Trophoblast cell (in vitro differentiated cells and primary cell): ENCODE measurements around the gene FRS3.

Experiments
- DNase-seq, 2 donors: peaks; one replicate each; pipeline ENCODE4 v3.0.0-alpha.2; 2016
- H2AFZ ChIP-seq: 2 replicates; pipeline ENCODE4 v1.6.1; 2013; ENCODE audit warnings: low read length, moderate library complexity, mild to moderate bottlenecking; ENCODE audit not compliant: insufficient read depth, poor library complexity
- H2AK5ac ChIP-seq: 2 replicates; pipeline ENCODE4 v1.6.1; 2013; ENCODE audit warnings: mild to moderate bottlenecking, low read length
- H2BK120ac ChIP-seq: 2 replicates; pipeline ENCODE4 v1.6.1; 2013; ENCODE audit warnings: low read length, mild to moderate bottlenecking, moderate library complexity; ENCODE audit not compliant: insufficient read depth, poor library complexity
- H2BK12ac ChIP-seq: 2 replicates; pipeline ENCODE4 v1.6.1; 2013; ENCODE audit warnings: mild to moderate bottlenecking, low read length, moderate library complexity
- H2BK5ac ChIP-seq: 2 replicates; pipeline ENCODE4 v1.6.1; 2013; ENCODE audit warnings: low read length, low read depth, moderate library complexity, mild to moderate bottlenecking; ENCODE audit not compliant: poor library complexity
- H3K14ac ChIP-seq: 2 replicates; pipeline ENCODE4 v1.6.1; 2013; ENCODE audit warnings: mild to moderate bottlenecking, low read length
- H3K18ac ChIP-seq: 2 replicates; pipeline ENCODE4 v1.6.1; 2013; ENCODE audit warnings: mild to moderate bottlenecking, low read length
- H3K23ac ChIP-seq: 2 replicates; pipeline ENCODE4 v1.6.1; 2013; ENCODE audit warnings: low read length
- H3K27ac ChIP-seq: 2 replicates; pipeline ENCODE4 v1.5.1; 2013; ENCODE audit warnings: low read depth, mild to moderate bottlenecking, inconsistent platforms, low read length, moderate library complexity
- H3K27me3 ChIP-seq: 2 replicates; pipeline ENCODE4 v1.6.1; 2013; ENCODE audit warnings: inconsistent platforms, mild to moderate bottlenecking, low read length, moderate library complexity; ENCODE audit not compliant: insufficient read depth
- H3K36me3 ChIP-seq, 2 experiments: 1 replicate in 1 of 2; 2 replicates in 1 of 2; pipeline ENCODE4 v1.6.1; 2013; ENCODE audit warnings: low read length in 2 of 2, mild to moderate bottlenecking in 2 of 2, moderate library complexity in 1 of 2; ENCODE audit not compliant: insufficient read depth in 2 of 2, control insufficient read depth in 1 of 2
- H3K4ac ChIP-seq: 2 replicates; pipeline ENCODE4 v1.6.1; 2013; ENCODE audit warnings: low read depth, mild to moderate bottlenecking, low read length, moderate library complexity
- H3K4me1 ChIP-seq, 2 experiments: 1 replicate in 1 of 2; 2 replicates in 1 of 2; pipeline ENCODE4 v1.6.1; 2013; ENCODE audit warnings: low read length in 2 of 2, mild to moderate bottlenecking in 2 of 2, moderate library complexity in 1 of 2; ENCODE audit not compliant: insufficient read depth in 2 of 2, control insufficient read depth in 1 of 2
- H3K4me2 ChIP-seq: 2 replicates; pipeline ENCODE4 v1.6.1; 2013; ENCODE audit warnings: inconsistent platforms, mild to moderate bottlenecking, low read length, moderate library complexity
- H3K4me3 ChIP-seq: 2 replicates; pipeline ENCODE4 v1.5.1; 2013; ENCODE audit warnings: mild to moderate bottlenecking, low read depth, low read length, inconsistent platforms
- H3K79me1 ChIP-seq: one replicate; pipeline ENCODE4 v1.6.1; 2013; ENCODE audit warnings: low read length
- H3K79me2 ChIP-seq: 2 replicates; pipeline ENCODE4 v1.6.1; 2013; ENCODE audit warnings: low read length, mild to moderate bottlenecking; ENCODE audit not compliant: control insufficient read depth, insufficient read depth, poor library complexity
- H3K9ac ChIP-seq: 2 replicates; pipeline ENCODE4 v1.6.1; 2013; ENCODE audit warnings: mild to moderate bottlenecking, low read length
- H3K9me3 ChIP-seq: 2 replicates; pipeline ENCODE4 v1.6.1; 2013; ENCODE audit warnings: low read depth, mild to moderate bottlenecking, control low read depth, inconsistent platforms, low read length; ENCODE audit not compliant: insufficient read depth
- H4K12ac ChIP-seq: 2 replicates; pipeline ENCODE4 v1.6.1; 2013; ENCODE audit warnings: low read depth, mild to moderate bottlenecking, low read length, moderate library complexity
- H4K8ac ChIP-seq: 2 replicates; pipeline ENCODE4 v1.6.1; 2013; ENCODE audit warnings: low read depth, mild to moderate bottlenecking, low read length, moderate library complexity
- H4K91ac ChIP-seq: one replicate; pipeline ENCODE4 v1.6.1; 2013; ENCODE audit warnings: low read depth, mild to moderate bottlenecking, low read length, moderate library complexity
- WGBS: extraction: QIAGEN DNeasy Blood & Tissue Kit; methylation state at CpG from one replicate; pipeline ENCODE4 v1.1.7; 2013; ENCODE audit warnings: missing lambda C conversion rate; ENCODE audit not compliant: insufficient read length, insufficient coverage; ENCODE audit errors: extremely low coverage; 5-methylcytosine and 5-hydroxymethylcytosine counted together

Gene FRS3

DNA sequence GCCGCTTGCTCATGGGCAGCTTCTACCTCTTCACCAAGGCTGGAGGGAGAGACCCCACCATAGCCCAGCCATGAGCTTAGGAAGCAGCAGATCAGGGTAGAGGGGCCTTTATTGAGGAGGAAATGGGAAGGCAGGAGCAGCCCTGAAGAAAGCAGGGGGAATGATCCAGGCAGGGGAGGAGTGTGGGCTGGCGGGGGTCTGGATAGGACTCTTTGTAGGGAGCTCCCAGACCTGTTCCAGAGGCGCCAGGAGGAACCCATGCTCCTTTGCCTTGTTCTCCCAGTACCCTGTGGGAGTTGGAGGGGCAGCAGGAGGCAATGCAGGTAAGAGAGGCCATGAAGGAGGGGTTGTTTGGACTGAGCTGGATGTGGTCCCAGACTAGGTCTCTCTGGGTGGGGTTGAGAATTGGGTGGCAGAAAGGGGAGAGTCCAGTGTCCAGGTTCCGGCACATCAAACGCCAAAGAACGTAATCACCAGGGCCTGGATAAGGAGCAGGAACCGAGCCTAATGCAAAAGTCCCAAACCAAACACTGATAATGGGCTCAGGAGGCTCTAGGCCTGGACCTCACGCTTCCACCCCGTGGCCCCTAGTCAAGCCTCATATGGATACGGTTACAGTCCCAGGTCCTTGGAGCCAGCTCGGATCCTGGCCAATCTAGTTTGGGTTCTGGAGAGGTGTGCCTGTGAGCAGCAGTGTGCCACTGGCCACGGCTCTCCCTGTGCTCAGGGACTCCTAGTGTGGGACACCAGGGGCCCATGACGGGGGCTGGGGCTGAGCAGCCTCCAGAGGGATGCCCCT is 20.4 kb downstream of the FRS3 start:
- H4K91ac ChIP-seq, result peak overlapping the region; percentile 12
- WGBS, result no CpG with 5 or more reads among the region's 13 CpGs
- peaks cover 14% of the 10 kb centered on the region for H3K79me1 ChIP-seq
- H3K18ac ChIP-seq, result peak overlapping the region; percentile 30
- H2BK12ac ChIP-seq, result peak overlapping the region; percentile 75
- H2BK5ac ChIP-seq, result peak overlapping the region; percentile 27
- no peaks in the 10 kb centered on the region for H3K36me3 ChIP-seq
- H2AK5ac ChIP-seq, result peak overlapping the region; percentile 74
- peak overlapping the region; percentile 29 for H3K14ac ChIP-seq
- DNase-seq, result no peak
- no peak overlapping the region for H2AFZ ChIP-seq
- H4K12ac ChIP-seq, result no peak overlapping the region
- peaks cover 28 to 30% of the 10 kb centered on the region in 2 experiments for H3K4me1 ChIP-seq
- H3K4me3 ChIP-seq, result no peak overlapping the region
- H3K79me2 ChIP-seq, result no peaks in the 10 kb centered on the region
- no peak overlapping the region for H3K9ac ChIP-seq
- peak overlapping the region; percentile 12 for H4K8ac ChIP-seq
- H3K27me3 ChIP-seq, result no peaks in the 10 kb centered on the region
- H3K27ac ChIP-seq, result peak overlapping the region; percentile 29
- H2BK120ac ChIP-seq, result peak overlapping the region; percentile 60
- H3K23ac ChIP-seq, result no peak overlapping the region
- H3K4ac ChIP-seq, result peak overlapping the region; percentile 16
- peaks cover 4% of the 10 kb centered on the region for H3K9me3 ChIP-seq
- no peak overlapping the region for H3K4me2 ChIP-seq

DNA sequence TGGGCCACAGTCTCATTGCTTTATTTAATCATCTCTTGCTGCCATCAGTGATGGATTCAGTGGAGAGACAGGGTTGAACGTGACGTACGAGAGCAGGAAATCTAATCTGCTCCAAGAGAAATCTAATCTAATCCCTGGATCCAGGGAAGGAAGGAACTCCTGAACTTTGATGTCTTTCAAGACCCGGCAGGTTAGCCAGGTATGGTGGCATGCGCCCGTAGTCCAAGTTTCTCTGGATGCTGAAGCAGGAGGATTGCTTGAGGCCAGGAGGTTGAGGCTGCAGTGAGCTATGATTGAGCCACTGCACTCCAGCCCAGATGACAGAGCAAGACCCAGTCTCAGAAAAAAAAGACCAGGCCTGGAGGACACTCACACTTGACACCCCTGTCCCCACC is 21.1 kb downstream of the FRS3 start:
- Histone ChIP-seq H3K4me2 (no peak overlapping the region), H3K79me1 (peaks cover 14% of the 10 kb centered on the region), H4K12ac (no peak overlapping the region), H3K23ac (no peak overlapping the region), H3K9ac (no peak overlapping the region), H3K18ac (no peak overlapping the region), H3K4me3 (no peak overlapping the region), H4K8ac (no peak overlapping the region), H3K36me3 (no peaks in the 10 kb centered on the region), H3K14ac (no peak overlapping the region), H2BK120ac (no peak overlapping the region), H3K27ac (peak overlapping the region; percentile 29), H3K9me3 (peaks cover 4% of the 10 kb centered on the region), H2BK5ac (no peak overlapping the region), H3K27me3 (no peaks in the 10 kb centered on the region), H2BK12ac (no peak overlapping the region), H2AK5ac (no peak overlapping the region), H3K79me2 (no peaks in the 10 kb centered on the region), H2AFZ (no peak overlapping the region), H4K91ac (peak overlapping the region; percentile 12), H3K4me1 (peaks cover 28 to 30% of the 10 kb centered on the region in 2 experiments), H3K4ac (no peak overlapping the region)
- WGBS, result no CpG with 5 or more reads among the region's 6 CpGs
- peak; percentile 83 to 89 for DNase-seq

DNA sequence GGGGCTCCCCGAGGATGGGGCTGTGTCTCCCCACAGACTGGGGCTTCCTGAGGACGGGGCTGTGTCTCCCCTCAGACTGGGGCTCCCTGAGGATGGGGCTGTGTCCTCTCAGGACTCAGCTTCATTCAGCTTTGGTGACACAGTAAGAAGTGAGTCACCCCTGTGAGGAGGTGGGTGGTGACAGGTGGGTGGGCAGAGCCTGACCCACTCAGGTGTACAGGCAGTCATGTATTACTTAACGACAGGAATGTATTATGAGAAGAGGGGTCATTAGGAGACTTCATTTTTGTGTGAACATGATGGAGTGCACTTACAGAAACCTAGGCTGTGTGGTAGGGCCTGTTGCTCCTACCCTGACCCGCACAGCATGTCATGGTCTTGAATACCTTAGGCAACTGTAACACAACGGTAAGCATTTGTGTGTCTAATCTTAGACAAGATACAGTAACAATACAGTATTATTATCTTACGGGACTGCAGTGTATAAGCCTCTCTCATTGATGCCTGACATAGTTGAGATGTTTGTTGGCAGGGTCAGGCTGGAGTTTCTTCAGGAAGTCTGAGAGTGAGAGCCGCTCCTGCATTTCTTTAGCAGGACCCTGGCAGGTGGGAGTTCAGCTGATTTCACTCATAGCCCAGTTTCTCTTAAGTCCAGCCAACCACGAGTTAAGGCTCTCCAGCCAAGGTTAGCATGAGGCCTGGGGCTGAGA is 21.6 kb downstream of the FRS3 start:
- Histone ChIP-seq H3K4ac (no peak overlapping the region), H4K12ac (no peak overlapping the region), H3K4me2 (no peak overlapping the region), H3K9ac (no peak overlapping the region), H2AFZ (no peak overlapping the region), H3K4me3 (no peak overlapping the region), H2BK120ac (no peak overlapping the region), H2BK12ac (no peak overlapping the region), H3K4me1 (peaks cover 28 to 30% of the 10 kb centered on the region in 2 experiments), H3K36me3 (no peaks in the 10 kb centered on the region), H4K8ac (no peak overlapping the region), H3K79me1 (peaks cover 14% of the 10 kb centered on the region), H3K14ac (no peak overlapping the region), H3K9me3 (peaks cover 4% of the 10 kb centered on the region), H2BK5ac (no peak overlapping the region), H2AK5ac (no peak overlapping the region), H4K91ac (peak overlapping the region; percentile 8), H3K18ac (no peak overlapping the region), H3K23ac (no peak overlapping the region), H3K27ac (peak overlapping the region; percentile 41), H3K27me3 (no peaks in the 10 kb centered on the region), H3K79me2 (no peaks in the 10 kb centered on the region)
- no CpG with 5 or more reads among the region's 8 CpGs for WGBS
- peak; percentile 90 to 94 for DNase-seq

DNA sequence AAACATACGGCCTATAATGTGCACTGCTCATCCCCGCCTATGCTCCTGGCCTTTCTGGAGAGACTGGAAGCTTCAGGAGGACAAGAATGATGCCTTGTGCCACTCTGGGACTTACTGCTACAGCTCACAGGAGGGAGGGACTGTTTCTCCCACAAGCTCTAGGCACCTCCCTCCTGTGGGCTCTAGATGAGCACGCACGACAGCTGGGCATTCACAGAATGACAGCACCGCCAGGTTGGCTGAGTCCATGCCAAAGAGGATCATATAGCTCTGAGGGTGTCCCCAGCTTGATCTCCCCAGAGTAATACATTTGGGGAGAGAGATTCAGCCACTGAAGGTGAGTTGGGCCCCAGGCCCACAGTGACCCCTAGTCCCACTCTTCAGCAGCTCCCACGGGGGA is 22.4 kb downstream of the FRS3 start:
- no peak overlapping the region for H2AFZ ChIP-seq
- H3K79me1 ChIP-seq, result peaks cover 14% of the 10 kb centered on the region
- H3K27me3 ChIP-seq, result no peaks in the 10 kb centered on the region
- peak overlapping the region; percentile 73 for H2BK12ac ChIP-seq
- no peak overlapping the region for H3K4me2 ChIP-seq
- H4K8ac ChIP-seq, result no peak overlapping the region
- H3K23ac ChIP-seq, result no peak overlapping the region
- H3K4me3 ChIP-seq, result no peak overlapping the region
- DNase-seq, result no peak
- H4K91ac ChIP-seq, result peak overlapping the region; percentile 19
- no peaks in the 10 kb centered on the region for H3K36me3 ChIP-seq
- H4K12ac ChIP-seq, result no peak overlapping the region
- H3K9me3 ChIP-seq, result peaks cover 4% of the 10 kb centered on the region
- H3K79me2 ChIP-seq, result no peaks in the 10 kb centered on the region
- no peak overlapping the region for H3K4ac ChIP-seq
- WGBS, result no CpG with 5 or more reads among the region's 6 CpGs
- H3K9ac ChIP-seq, result no peak overlapping the region
- peak overlapping the region; percentile 69 for H2AK5ac ChIP-seq
- H2BK5ac ChIP-seq, result no peak overlapping the region
- H2BK120ac ChIP-seq, result no peak overlapping the region
- no peak overlapping the region for H3K18ac ChIP-seq
- H3K4me1 ChIP-seq, result peaks cover 28 to 30% of the 10 kb centered on the region in 2 experiments
- H3K27ac ChIP-seq, result no peak overlapping the region
- H3K14ac ChIP-seq, result no peak overlapping the region
